Lower lobe of right lung (tissue), 2 donors: ENCODE measurements around the gene TSNAX. TPM values are rescaled to one million over a fixed set of nuclear protein-coding genes. Genes with fewer than 3 reads are reported as not detected.

Experiments used
- ATAC-seq, 2 donors: fragments of 200-7000 bp; cut with Tn5 transposase; one replicate each; pipeline ENCODE4 v1.9.1; 2020 to 2022; ENCODE audit warnings: mild to moderate bottlenecking in 2 of 2, moderate library complexity in 2 of 2
- DNase-seq: peaks from one replicate; pipeline ENCODE4 v3.0.0-alpha.2; 2020
- H3K27ac ChIP-seq: fragments of 200-600 bp; one replicate; pipeline ENCODE4 v1.8.0; 2022
- H3K27me3 ChIP-seq: fragments of 200-600 bp; one replicate; pipeline ENCODE4 v1.8.0; 2022; ENCODE audit warnings: low read depth
- H3K36me3 ChIP-seq: fragments of 200-600 bp; one replicate; pipeline ENCODE4 v1.8.0; 2022; ENCODE audit warnings: mild to moderate bottlenecking
- H3K4me1 ChIP-seq: fragments of 200-600 bp; one replicate; pipeline ENCODE4 v1.8.0; 2022
- H3K4me3 ChIP-seq: fragments of 200-600 bp; one replicate; pipeline ENCODE4 v1.8.0; 2022; ENCODE audit warnings: mild to moderate bottlenecking
- H3K9me3 ChIP-seq: fragments of 200-600 bp; one replicate; pipeline ENCODE4 v1.8.0; 2022
- CTCF ChIP-seq: fragments of 200-600 bp; IDR thresholded peaks from one replicate; pipeline ENCODE4 v1.8.0; 2022; ENCODE audit warnings: antibody characterized with exemption, mild to moderate bottlenecking
- intact Hi-C: fragments of 100-400 bp; cut with DNase I; formaldehyde crosslinking; loops from one replicate; pipeline ENCODE4 v1.11.0; 2022
- total RNA-seq: library from RNA; stranded (reverse); fragmentation: NEBNext Ultra II Directional; extraction: Animal tissue kit (Norgen Biotek cat#: 25700); gene quantifications from one replicate; pipeline ENCODE4 v1.2.1, GENCODE V29; 2021
- donor health status: DM: no; HTN: yes; CAD: no; lungs with severe emphysema.

The TSNAX gene
- total RNA-seq, 1 donor from 2014 or later: 38.4 TPM

- DNase-seq (no peak), ATAC-seq (no peak)
- Histone ChIP-seq H3K27me3 (no peaks in the 10 kb centered on the region), H3K36me3 (no peaks in the 10 kb centered on the region), H3K4me1 (no peaks in the 10 kb centered on the region), H3K9me3 (no peaks in the 10 kb centered on the region), H3K4me3 (no peak overlapping the region), H3K27ac (no peak overlapping the region)
- no peak for TF ChIP-seq CTCF
- intact Hi-C loops: no loop called here
Observed at GRCh38 chr1:231487019-231487418, 41.5 kb upstream of the TSNAX start.

- H3K27me3 ChIP-seq: no peaks in the 10 kb centered on the region
Observed at GRCh38 chr1:231487910-231488309, 40.6 kb upstream of the TSNAX start.

GRCh38 chr1:231493421-231494185, 34.9 kb upstream of the TSNAX start:
- ATAC-seq: no peak
- intact Hi-C loops: no loop called here
- H3K27me3 ChIP-seq: no peaks in the 10 kb centered on the region

More at GRCh38 chr1:231487910-231488309, 40.6 kb upstream of the TSNAX start:
- H3K36me3 ChIP-seq: no peaks in the 10 kb centered on the region
- no peaks in the 10 kb centered on the region for H3K4me1 ChIP-seq
- DNase-seq: no peak
- no peaks in the 10 kb centered on the region for H3K9me3 ChIP-seq
- no peak for ATAC-seq
- H3K27ac ChIP-seq: no peak overlapping the region
- TF ChIP-seq CTCF: no peak
- intact Hi-C loops: no loop called here
- no peak overlapping the region for H3K4me3 ChIP-seq

GRCh38 chr1:231494439-231495110, 33.9 kb upstream of the TSNAX start:
- Histone ChIP-seq H3K4me3 (no peak overlapping the region), H3K27ac (no peak overlapping the region), H3K36me3 (no peaks in the 10 kb centered on the region), H3K27me3 (no peaks in the 10 kb centered on the region), H3K4me1 (no peaks in the 10 kb centered on the region), H3K9me3 (peaks cover 8% of the 10 kb centered on the region)
- DNase-seq (no peak), ATAC-seq (no peak)
- no peak for TF ChIP-seq CTCF
- intact Hi-C loops: no loop called here

More at GRCh38 chr1:231493421-231494185, 34.9 kb upstream of the TSNAX start:
- Histone ChIP-seq H3K4me3 (no peak overlapping the region), H3K36me3 (no peaks in the 10 kb centered on the region), H3K4me1 (no peaks in the 10 kb centered on the region), H3K9me3 (no peaks in the 10 kb centered on the region), H3K27ac (no peak overlapping the region)
- TF ChIP-seq CTCF: no peak
- no peak for DNase-seq

- intact Hi-C loops: no loop called here
- Histone ChIP-seq H3K4me3 (no peak overlapping the region), H3K9me3 (peaks cover 16% of the 10 kb centered on the region), H3K36me3 (no peaks in the 10 kb centered on the region), H3K27me3 (no peaks in the 10 kb centered on the region), H3K4me1 (no peaks in the 10 kb centered on the region), H3K27ac (no peak overlapping the region)
- no peak for TF ChIP-seq CTCF
- DNase-seq (no peak), ATAC-seq (no peak)
Observed at GRCh38 chr1:231497629-231498152, 30.8 kb upstream of the TSNAX start.
